HG02885 (cell line): ENCODE results near the gene CHIT1.

Experiments used
- ATAC-seq: cut with Tn5 transposase; IDR thresholded peaks from one replicate; pipeline ENCODE4 v1.9.1; 2021; ENCODE audit warnings: mild to moderate bottlenecking; ENCODE audit not compliant: unreplicated experiment, poor library complexity

The CHIT1 gene

GRCh38 chr1:203219171-203219570, 10.3 kb downstream of the CHIT1 start:
- no peak for ATAC-seq

- no peak for ATAC-seq
Observed at GRCh38 chr1:203217668-203218067, 11.8 kb downstream of the CHIT1 start.

- no peak for ATAC-seq
Observed at GRCh38 chr1:203217139-203217655, 12.3 kb downstream of the CHIT1 start.

GRCh38 chr1:203216274-203217138, 13.0 kb downstream of the CHIT1 start:
- ATAC-seq, result no peak

GRCh38 chr1:203215573-203215972, 13.9 kb downstream of the CHIT1 start:
- ATAC-seq, result no peak

- ATAC-seq, result no peak
Observed at GRCh38 chr1:203214871-203215270, 14.6 kb downstream of the CHIT1 start.

GRCh38 chr1:203213126-203213525, 16.3 kb downstream of the CHIT1 start:
- ATAC-seq, result no peak

- ATAC-seq, result no peak
Observed at GRCh38 chr1:203211812-203212211, 17.7 kb downstream of the CHIT1 start.

- ATAC-seq, result no peak
Observed at GRCh38 chr1:203210988-203211387, 18.5 kb downstream of the CHIT1 start.

- no peak for ATAC-seq
Observed at GRCh38 chr1:203210350-203210749, 19.1 kb downstream of the CHIT1 start.

GRCh38 chr1:203208181-203208580, 21.3 kb downstream of the CHIT1 start:
- ATAC-seq, result no peak

GRCh38 chr1:203207751-203208150, 21.7 kb downstream of the CHIT1 start:
- no peak for ATAC-seq

GRCh38 chr1:203206129-203206687, 23.3 kb downstream of the CHIT1 start:
- no peak for ATAC-seq

GRCh38 chr1:203204756-203205155, 24.7 kb downstream of the CHIT1 start:
- ATAC-seq, result no peak

GRCh38 chr1:203202431-203203245, 26.8 kb downstream of the CHIT1 start:
- ATAC-seq, result no peak

- no peak for ATAC-seq
Observed at GRCh38 chr1:203201516-203202205, 27.8 kb downstream of the CHIT1 start.

GRCh38 chr1:203200916-203201315, 28.6 kb downstream of the CHIT1 start:
- no peak for ATAC-seq

- no peak for ATAC-seq
Observed at GRCh38 chr1:203199816-203200571, 29.5 kb downstream of the CHIT1 start.

- ATAC-seq, result no peak
Observed at GRCh38 chr1:203199481-203199815, 30.0 kb downstream of the CHIT1 start.

GRCh38 chr1:203199002-203199401, 30.5 kb downstream of the CHIT1 start:
- ATAC-seq, result no peak
